GM21515 (cell line): ENCODE data around the gene ZNF608.

ENCODE experiments used
- ATAC-seq: cut with Tn5 transposase; IDR thresholded peaks from one replicate; pipeline ENCODE4 v1.9.1; 2021; ENCODE audit not compliant: unreplicated experiment

Gene ZNF608

GRCh38 chr5:124697933-124698591 is 48.4 kb downstream of the ZNF608 start:
- no peak for ATAC-seq

- ATAC-seq, result no peak
Observed at GRCh38 chr5:124697501-124697900, 48.9 kb downstream of the ZNF608 start.

- no peak for ATAC-seq
Observed at GRCh38 chr5:124696898-124697297, 49.5 kb downstream of the ZNF608 start.
